Activated effector memory CD4-positive, alpha-beta T cell treated with anti-CD3 and anti-CD28 coated beads, Interleukin-2, amount 50 U/mL, for 16 hours (primary cell): ENCODE data around the gene CYP46A1.

ENCODE experiments used
- DNase-seq: peaks from one replicate; pipeline ENCODE4 v3.0.0-alpha.2; 2020

CYP46A1 gene

DNA sequence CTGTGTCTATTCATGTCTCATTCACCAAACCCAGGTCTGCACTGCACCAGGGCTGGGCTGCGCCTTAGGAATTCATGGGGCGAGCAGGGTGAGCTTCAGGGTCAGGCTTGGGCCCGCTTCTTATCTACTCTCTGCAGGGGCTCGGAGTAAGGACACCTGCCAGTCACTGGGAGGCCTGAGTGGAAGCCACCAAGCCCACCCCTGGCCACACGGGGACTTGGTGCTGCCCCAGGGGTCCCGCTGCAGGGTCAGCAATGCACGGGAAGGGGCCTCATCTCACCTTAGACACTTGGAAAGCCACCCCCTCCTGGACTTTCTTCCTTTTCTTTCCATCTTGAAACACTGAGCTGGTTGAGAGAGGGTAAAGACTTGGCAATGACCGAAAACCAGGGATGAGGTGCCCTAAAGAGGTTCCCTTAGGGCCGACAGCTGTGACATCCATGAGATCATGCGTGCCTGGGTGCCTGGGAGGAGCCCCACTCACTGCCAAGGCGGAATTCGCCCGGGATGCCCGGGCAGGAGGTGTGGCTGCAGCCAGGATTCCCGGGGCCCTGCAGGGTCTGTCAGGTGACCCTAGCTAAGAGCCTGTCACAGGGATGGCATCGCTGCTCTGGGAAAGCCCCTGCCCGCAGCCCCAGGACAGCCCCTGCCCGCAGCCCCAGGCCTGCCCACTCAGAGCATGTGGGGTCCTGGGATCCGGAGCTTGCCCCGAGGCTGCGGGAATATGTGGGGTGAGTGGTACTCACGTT is 63.7 kb downstream of the CYP46A1 start:
- no peak for DNase-seq

- DNase-seq: no peak
Measured at GRCh38 chr14:99748529-99748928, 64.4 kb downstream of the CYP46A1 start.

DNA sequence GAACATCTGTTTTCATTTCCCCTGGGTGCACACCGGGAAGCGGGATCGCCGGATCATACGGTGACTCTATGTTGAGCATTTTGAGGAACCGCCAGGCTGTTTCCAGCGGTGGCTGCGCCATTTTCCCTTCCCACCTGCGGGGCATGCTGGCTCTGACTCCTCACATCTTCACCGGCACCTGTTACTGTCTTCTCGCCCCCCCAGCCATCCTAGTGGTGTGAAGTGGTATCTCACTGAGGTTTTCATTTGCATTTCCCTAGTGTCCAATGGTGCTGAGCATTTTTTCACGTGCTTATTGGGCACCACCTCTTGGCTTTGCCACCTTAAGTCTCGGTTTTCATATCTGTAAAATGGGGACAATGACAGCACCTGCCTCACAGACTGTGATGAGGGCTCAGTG is 65.0 kb downstream of the CYP46A1 start:
- DNase-seq: no peak

- no peak for DNase-seq
Measured at GRCh38 chr14:99749763-99750715, 65.9 kb downstream of the CYP46A1 start.

DNA sequence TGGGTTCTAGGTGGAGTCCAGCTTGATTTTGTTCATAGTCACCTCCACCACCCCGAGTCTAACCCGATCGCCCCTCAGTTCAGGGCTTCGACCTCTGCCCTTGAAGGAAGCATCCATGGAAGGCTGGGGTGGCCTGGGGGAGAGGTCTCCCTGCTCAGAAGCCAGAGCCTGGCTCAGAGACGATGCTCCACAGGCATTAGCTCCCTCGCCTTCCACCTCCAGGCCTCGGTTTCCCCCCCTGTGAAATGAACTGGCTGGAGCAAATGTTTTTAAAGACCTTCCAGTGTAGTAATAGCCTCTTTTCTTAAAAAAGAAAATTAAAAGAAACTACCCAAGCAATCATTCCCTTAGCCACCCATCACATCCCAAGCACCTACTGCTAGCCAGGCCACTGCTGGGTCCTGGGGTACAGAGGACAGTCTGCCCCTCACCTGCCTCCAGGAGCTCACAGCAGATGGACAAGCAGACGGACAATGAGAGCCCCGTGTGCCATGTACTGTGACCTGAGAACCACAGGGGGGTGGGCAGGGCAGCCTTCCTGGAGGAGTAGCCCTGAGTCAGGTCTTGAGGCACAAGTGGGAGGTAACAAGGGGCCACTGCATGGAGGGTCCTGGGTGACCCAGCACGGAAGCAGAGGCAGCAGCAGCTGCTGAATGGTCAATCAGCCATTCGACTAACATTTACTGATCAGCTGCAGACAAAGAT is 66.8 kb downstream of the CYP46A1 start:
- no peak for DNase-seq

DNA sequence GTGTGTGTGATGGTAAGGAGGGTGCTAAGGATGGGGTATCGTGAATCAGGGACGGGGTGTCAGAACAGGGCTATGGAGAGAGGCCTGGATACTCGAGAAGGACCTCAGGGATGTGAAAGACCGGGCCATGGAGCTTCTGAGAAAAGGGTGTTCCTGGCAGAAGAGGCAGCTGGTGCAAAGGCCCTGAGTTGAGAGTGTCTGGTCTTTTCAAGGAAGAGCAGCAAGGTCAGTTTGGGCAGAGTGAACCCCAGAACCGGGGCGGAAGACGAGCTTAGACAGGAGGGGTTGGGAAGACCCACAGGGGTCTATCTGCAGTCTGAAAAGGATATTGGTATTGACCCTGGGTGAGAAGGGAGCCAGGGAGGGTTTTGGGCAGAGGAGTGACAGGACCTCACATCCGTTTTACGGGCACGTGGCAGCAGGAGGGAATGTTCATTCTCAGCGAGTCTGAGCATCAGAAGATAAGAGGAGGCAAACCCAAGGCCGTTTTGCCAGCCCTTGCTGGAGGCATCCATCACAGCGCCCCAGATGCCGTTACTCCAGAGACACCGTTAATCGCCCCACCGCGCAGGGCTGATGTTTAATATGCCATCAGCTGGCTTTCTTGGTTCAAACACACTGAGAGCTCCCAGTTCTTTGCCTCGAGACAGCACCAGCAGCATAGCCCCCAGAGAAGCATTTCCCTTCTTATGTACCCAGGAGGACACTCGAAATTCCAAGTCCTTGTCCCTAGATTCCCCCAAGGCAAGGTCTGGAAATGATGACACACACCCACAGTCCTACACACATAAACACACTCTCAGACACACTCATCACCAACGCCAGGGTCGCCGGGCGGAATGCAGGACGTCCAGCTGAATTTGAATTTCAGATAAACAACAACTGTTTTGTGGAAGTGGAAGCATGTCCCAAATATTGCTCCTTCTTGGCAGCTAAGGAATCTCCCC is 67.7 kb downstream of the CYP46A1 start:
- no peak for DNase-seq

DNA sequence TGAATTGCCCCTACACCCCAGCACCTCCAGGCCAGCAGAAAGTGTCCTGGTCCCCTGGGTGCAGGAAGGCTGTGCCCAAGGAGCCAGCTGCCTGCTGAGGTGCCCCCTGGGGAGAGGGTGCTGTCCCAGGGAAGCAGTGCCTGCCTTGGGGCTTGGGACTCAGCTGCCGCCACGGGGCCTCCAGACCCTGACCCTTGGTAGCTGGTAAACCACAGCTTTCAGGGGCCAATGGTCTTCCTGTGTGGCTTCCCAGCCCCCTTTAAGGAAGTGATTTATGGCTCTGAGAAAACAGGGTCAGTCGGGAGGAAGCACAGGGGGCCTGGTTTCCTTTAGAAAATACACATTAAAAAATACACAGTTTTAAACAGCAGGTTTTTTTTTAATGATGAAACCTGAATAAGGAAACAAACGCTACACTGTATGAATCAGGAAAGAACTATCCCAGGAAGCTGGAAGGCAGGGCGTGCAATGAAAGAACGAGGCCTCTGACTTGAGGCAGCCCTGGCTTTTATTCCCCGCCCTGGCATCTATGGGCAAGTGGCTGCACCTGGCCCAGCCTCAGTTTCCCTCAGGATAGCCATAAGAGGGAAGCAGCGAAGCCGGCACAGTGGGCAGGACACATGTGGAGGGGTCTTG is 68.5 kb downstream of the CYP46A1 start:
- no peak for DNase-seq

DNA sequence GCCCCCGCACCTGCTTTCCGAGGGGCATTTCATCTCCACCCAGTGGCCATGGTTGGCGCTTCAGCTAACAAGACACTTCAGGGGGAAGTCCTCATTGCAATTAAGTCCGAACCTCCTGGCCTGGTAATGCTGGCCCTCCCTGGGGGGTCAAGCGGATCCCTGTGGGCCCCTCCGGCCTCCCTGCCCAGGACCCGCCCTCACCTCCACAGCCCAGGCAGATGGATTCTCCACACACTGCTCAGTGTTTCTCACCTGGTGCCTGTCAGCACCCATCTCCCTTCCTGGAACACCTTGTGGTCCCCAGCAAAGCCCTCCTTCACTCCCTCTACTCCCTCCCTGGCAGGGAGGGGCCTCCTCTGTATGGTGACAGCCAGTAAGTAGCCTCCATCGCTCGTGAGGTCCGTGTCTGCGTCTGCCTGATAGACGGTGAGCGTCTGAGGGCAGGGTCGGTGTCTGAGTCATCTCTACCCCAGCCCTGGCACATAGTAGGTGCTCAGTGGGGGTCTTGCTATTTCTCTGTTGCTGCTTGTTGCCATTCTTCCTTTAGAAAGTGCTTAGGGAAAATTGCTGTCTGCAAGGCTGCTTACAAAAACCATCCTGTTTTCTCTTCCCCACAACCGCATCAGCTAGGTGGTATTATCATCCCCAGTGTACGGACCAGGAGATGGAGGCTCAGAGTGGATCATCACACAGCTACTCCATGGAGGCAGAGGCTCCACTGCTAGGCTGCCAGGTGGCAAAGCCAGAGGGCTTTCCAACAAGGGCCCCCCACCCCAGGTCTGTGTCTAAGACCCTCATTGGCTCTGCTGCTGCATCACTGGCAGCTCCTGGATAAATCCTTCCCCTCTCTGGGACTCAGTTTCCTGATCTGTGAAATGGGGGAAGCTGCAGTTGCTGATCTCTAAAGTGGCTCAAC is 69.4 kb downstream of the CYP46A1 start:
- no peak for DNase-seq

DNA sequence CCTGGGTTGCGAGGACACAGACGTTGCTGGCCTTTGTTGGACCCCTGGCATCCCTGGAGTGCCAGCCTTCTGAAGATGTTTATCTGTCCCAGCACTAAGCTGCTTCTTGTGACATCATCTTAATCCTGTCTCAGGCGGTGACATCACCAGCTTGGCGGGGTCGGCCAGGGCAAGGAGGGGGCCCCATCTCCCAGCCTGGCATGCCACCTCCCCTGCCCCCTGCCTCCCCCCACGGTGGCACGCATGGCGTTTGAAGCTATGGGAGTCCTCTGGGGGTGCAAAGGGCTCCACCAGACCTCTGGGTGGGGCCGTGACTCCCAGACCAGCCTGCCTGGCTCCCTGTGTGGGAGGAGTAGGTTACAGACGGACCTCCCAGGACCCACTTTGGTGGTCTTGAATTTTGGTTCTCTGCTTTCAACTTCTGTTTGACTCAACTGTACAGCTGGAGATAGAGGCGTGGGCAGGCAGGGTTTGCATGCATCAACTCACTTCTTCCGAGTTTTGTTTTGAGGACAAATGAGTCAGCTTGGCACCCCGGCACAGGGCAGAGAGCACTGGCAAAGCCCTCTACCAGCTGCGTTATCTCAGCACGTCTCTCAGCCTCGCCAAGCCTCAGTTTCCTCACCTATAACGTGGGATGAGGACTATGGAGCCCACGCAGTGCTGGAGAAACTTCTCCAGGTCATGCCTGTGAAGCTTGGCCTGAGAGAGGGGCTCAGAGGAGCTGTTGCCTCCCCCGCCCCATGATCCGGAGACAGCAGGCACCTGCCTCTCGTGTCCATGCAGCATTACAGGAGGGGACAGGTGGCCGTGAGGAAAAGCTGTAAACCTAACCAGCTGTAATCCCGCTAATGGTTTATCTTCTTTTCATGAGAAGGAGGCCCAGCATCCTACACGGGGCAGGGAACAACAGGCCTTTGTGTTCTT is 70.3 kb downstream of the CYP46A1 start:
- no peak for DNase-seq

DNA sequence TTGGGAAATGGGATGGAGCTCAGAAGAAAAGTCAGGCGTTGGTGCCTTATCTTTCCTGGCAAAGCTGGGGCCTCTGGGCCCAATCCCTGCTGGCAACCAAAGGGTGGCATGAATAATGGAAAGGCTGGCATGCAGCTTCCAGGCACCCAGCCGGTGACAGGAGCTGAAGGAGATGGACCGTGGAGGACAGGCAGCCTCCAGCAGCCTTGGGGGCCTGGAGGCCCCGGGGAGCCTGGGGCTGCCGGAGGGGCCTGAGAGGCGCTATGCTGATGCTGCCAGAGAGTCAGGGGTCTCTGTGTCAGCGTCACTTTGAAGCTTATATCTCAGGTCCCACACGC is 70.9 kb downstream of the CYP46A1 start:
- no peak for DNase-seq

DNA sequence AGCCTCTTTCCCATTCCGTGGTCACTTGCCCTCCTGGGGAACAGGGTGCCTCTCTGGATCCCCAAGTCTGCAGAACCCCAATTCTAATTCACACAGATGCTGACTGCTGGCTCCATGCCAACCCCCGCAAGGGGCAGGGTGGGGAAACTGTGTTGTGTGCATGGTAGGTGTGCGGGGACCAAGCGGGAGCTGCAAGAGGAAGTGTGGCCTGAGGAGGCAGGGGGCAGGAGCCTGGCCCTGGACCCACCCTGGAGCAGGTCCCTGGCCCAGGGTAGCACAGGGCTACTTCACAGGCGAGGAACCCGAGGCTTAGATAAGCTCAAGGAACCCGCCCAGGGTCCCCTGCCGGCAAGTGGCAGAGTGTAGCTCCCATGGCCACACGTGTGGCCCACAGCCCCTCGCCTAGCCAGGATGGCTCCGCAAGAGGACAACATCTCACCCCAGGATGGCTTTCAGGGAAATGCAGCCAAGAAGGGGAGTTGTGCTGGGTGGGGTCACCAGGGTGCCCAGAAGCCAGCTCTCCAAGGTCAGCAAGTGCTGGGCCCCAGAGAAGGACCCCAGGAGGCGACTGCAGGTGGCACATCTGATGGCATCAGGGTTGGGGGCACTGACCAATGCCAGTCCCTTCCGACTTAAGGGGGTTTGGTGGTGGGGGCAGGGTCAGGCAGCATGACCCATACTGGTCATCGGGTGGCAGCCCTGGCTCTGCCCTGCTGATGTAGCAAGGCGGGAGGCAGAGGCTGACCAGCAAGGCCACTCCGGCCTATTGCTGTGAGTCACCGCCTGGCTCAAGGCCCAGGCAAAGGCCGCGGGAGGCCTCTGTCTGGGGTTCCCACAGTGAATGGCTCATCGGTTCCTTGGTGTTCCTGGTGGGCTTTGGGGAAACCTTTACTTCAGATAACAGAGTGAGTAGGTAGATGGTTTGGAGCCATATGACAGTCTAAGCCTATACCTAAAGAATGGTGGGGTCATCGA is 71.8 kb downstream of the CYP46A1 start:
- no peak for DNase-seq

DNA sequence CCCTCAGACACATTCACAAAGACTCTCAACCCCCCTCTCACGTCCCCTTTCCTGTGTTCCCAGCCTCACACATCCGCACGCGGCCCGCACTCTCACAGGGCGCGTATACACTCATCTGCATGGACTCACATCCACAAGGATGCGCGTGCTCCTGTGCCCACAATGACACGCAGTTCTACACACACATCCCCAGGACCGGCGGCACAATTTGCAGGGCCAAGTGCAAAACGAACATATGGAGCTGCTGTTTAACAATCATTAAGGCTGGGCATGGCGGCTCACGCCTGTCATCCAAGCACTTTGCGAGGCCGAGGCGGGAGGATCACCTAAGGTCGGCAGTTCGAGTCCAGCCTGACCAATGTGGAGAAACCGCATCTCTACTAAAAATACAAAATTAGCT is 72.7 kb downstream of the CYP46A1 start:
- DNase-seq: no peak

GRCh38 chr14:99757331-99758070 is 73.4 kb downstream of the CYP46A1 start:
- no peak for DNase-seq

GRCh38 chr14:99758121-99758821 is 74.2 kb downstream of the CYP46A1 start:
- peak; percentile 36 for DNase-seq

GRCh38 chr14:99758872-99759545 is 74.9 kb downstream of the CYP46A1 start:
- peak; percentile 49 for DNase-seq

DNA sequence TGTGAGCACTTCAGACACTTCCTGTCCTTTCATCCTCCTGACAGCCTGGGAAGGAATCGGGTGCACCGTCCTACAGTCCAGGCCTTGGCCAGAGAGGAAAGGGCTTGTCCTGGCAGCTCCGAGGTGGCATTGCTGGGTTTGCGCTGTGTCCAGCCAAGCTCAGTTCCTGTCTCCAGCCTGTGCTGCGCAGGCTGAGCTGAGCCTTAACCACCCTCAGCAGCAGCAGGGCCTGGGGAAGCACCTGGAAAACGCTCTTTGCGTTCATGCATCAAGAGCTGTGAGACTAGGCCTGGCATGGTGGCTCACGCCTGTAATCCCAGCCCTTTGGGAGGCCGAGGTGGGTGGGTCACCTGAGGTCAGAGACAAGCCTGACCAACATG is 75.4 kb downstream of the CYP46A1 start:
- DNase-seq: peak; percentile 39
